ENCODE data around the gene ITGB3.

The ITGB3 gene

DNA sequence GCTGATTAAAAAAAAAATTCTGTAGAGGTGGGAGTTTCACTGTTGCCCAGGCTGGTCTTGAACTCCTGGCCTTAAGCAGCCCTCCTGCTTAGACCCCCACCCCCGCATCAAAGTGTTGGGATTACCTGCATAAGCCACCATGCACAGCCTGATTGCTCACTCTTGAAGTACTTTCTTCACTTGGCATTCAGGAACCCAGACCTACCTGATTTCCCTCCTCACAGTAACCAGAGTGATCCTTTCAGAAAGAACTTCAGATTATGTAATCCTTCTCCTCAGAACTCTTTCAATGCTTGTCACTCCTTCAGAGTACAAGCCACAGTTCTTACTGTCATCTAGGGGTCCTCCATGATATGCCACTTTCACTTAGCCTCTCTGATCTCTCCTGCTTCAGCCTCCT lies 71.5 kb downstream of the ITGB3 start:
- H3K4me3 ChIP-seq (ENCODE audit: low read length), result no peak overlapping the region
- TF ChIP-seq, protein P1, sequence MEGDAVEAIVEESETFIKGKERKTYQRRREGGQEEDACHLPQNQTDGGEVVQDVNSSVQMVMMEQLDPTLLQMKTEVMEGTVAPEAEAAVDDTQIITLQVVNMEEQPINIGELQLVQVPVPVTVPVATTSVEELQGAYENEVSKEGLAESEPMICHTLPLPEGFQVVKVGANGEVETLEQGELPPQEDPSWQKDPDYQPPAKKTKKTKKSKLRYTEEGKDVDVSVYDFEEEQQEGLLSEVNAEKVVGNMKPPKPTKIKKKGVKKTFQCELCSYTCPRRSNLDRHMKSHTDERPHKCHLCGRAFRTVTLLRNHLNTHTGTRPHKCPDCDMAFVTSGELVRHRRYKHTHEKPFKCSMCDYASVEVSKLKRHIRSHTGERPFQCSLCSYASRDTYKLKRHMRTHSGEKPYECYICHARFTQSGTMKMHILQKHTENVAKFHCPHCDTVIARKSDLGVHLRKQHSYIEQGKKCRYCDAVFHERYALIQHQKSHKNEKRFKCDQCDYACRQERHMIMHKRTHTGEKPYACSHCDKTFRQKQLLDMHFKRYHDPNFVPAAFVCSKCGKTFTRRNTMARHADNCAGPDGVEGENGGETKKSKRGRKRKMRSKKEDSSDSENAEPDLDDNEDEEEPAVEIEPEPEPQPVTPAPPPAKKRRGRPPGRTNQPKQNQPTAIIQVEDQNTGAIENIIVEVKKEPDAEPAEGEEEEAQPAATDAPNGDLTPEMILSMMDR (IDR thresholded peaks at IDR 0.05; ENCODE audit: insufficient read depth, low read depth, low read length, missing control alignments), result no peak
- peak; percentile 41 for DNase-seq (ENCODE audit: low read depth)

DNA sequence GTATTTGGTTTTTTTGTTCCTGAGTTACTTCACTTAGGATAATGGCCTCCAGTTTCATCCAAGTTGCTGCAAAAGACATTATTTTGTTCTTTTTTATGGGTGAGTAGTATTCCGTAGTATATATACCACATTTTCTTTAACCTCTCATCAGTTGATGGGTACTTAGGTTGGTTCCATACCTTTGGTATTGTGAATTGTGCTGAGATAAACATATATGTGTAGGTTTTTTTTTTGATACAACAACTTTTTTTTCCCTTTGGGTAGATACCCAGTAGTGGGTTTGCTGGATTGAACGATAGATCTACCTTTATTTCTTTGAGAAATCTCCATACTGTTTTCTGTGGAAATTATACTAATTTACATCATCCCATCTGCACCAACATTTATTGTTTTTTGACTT lies 76.9 kb downstream of the ITGB3 start:
- TF ChIP-seq, protein P1 (IDR thresholded peaks at IDR 0.05; ENCODE audit: insufficient read depth, low read depth, low read length, missing control alignments), result no peak
- no peak overlapping the region for H3K4me3 ChIP-seq (ENCODE audit: low read length)
- no peak for DNase-seq (ENCODE audit: low read depth)

DNA sequence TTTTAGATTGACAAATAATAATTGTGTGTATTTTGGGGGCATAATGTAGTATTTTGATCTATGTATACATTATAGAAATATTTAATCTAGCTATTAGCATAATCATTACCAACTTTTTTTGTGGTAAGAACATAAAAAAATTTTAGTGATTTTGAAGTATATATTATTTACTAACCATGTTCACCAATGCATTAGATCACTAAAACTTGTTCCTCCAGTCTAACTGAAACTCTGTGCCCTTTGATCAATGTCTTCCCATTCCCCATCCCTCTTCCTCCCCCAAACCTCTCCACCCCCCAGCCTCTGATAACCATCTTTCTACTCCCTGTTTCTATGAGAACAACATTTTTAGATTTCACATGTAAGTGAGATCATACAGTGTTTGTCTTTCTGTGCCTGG lies 78.7 kb downstream of the ITGB3 start:
- DNase-seq (ENCODE audit: low read depth), result no peak
- TF ChIP-seq, protein P1 (IDR thresholded peaks at IDR 0.05; ENCODE audit: insufficient read depth, low read depth, low read length, missing control alignments), result no peak
- H3K4me3 ChIP-seq (ENCODE audit: low read length), result no peak overlapping the region

DNA sequence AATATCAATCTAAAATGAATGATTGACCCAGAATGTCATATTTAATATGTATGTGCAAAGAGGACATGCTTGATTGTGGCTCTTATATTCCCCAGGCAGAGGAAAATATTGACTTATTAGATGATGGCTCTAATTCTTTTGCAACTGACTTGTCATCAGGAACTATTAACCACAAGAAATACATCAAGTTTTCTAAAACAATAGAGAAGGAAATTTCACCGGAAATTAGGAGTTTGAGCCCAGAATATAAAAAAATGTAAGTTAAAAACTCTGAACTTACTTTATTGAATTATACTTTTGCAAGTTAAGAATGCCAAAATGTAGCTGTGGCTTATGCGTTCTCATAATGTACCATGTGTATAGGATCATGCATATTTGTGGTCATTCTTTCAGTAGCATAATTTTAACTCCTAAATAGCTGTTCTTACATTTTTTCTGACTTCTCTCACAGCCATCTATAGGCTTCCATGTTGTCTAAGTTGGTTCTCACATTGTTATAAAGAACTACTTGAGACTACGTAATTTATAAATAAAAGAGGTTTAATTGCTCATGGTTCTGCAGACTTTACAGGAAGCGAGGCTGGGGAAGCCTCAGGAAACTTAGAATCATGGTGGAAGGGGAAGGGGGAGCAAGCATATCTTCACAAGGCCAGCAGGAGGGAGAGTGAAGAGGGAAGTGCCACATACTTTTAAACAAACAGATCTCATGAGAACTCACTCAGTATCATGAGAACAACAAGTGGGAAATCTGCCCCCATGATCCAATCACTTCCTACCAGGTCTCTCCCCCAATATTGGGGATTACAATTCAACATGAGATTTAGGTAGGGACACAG lies 81.7 kb downstream of the ITGB3 start:
- H3K4me3 ChIP-seq (ENCODE audit: low read length), result no peak overlapping the region
- TF ChIP-seq, protein P1 (IDR thresholded peaks at IDR 0.05; ENCODE audit: insufficient read depth, low read depth, low read length, missing control alignments), result no peak
- no peak for DNase-seq (ENCODE audit: low read depth)

DNA sequence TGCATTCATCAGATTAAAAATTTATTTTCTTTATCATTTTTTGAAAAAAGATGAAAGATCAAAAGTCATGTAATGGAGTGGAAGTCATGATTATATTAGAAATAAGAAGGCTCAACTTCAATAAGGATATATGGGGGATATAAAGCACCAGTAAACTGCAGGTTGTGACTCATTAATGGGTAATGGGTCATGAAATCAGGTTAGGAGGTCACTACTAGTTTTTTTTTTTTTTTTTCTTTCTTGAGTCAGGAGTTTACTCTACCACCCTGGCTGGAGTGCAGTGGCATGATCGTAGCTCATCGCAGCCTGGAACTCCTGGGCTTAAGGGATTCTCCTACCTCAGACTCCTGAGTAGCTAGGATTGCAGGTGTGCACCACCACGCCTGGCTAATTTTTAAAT lies 84.4 kb downstream of the ITGB3 start:
- TF ChIP-seq, protein P1 (IDR thresholded peaks at IDR 0.05; ENCODE audit: insufficient read depth, low read depth, low read length, missing control alignments), result no peak
- H3K4me3 ChIP-seq (ENCODE audit: low read length), result no peak overlapping the region
- no peak for DNase-seq (ENCODE audit: low read depth)

DNA sequence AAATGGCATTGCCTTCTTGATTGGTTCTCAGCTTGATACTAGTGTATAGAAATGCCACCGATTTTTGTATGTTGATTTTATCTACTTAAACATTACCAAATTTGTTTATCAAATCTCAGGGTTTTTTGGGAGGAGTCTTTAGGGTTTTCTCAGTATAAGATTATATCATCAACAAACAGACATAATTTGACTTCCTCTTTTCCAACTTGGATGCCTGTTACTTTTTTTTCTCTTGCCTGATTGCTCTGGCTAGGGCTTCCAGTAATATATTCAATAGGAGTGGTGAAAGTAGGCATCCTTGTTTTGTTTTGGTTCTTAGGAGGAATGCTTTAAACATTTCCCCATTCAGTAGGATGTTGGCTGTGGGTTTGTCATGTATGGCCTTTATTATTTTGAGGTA lies 99.2 kb downstream of the ITGB3 start:
- H3K4me3 ChIP-seq (ENCODE audit: low read length), result no peak overlapping the region
- TF ChIP-seq, protein P1 (IDR thresholded peaks at IDR 0.05; ENCODE audit: insufficient read depth, low read depth, low read length, missing control alignments), result no peak
- DNase-seq (ENCODE audit: low read depth), result no peak

DNA sequence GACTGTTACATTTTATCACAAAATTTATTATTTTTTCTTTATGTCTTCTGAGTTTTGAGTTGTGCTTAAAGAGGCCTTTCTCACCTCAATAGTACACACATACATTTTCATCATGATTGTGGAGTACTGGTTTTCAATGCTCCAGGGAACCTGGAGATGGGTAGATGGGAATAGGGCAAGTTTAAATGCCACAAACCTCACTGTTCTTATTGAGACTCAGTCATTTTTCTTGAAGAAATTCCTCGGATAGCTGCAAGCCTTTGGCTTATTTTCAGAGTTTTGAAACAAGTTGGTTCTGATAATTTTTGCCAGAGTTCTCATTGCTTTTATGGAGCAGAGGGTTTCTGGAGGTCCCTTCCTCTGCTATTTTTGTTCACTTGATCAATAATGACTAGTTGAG lies 105.0 kb downstream of the ITGB3 start:
- no peak overlapping the region for H3K4me3 ChIP-seq (ENCODE audit: low read length)
- TF ChIP-seq, protein P1 (IDR thresholded peaks at IDR 0.05; ENCODE audit: insufficient read depth, low read depth, low read length, missing control alignments), result no peak
- no peak for DNase-seq (ENCODE audit: low read depth)
